NCI-H524 treated with DMSO at 0.1 percent for 48 hours (cell line): Measurements from ENCODE around the gene CCN6.

ENCODE experiments used
- DNase-seq: peaks from one replicate; lab custom pipeline; 2025; lab: John Stamatoyannopoulos, UW

CCN6 gene

DNA sequence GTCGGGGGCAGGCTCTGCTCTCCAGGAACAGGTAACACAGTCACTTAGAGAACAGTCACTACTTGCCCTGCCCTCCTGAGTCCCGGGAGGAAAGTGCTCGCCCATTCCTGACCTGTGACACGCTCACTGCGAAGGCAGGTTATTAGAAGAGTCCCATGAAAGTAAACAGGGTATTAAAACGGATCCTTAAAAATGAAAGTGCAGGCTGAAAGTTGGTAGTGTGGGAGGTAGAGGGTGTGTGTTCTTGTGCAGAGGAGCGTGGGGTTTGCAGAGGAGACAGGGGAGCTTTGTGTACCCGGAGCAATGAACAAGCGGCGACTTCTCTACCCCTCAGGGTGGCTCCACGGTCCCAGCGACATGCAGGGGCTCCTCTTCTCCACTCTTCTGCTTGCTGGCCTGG lies at the start of gene CCN6:
Gene CCN6 (plus strand): TSS at position 104 of the 400 bp plus-strand sequence. CDS start 254 bp downstream, at position 358.
- no peak for DNase-seq

DNA sequence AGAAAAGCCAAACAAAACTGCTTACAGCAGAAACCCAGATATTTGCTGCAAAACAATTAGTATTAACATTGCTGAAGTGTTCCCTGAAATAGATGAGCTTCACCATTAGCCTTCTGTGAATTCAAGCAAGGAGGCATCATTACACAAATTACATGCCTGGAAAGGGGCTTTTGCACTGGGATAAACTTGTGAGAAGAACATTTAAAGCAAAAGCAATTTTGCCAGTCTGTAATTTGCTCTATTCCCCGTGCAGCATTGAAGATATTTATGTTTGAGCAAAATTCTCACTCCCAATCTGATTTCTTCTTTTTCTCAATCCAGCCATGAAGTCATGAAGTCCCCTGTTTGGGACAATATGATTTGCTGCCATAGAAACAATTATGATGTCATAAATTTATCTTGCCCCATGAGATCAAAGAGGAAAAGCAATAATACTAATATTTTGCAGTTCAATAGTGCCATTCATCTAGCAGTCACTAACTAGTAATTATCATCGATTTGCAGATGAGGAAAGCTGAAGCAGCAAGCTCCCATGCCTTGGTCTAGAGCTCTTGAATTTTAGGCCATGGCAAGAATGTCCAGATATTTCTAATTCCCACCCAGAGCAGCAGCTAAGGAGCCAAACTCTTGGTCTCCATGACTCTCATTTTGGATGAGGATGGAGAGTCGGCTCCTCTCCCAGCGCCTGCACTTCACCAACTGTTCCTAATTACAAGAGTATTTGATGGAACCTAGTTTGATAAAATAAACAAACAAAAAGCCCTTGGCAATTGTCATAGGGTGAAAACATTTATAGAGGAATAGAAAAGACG lies 49.5 kb upstream of the CCN6 start:
- no peak for DNase-seq

GRCh38 chr6:112005013-112005371 lies 48.9 kb upstream of the CCN6 start:
- no peak for DNase-seq

DNA sequence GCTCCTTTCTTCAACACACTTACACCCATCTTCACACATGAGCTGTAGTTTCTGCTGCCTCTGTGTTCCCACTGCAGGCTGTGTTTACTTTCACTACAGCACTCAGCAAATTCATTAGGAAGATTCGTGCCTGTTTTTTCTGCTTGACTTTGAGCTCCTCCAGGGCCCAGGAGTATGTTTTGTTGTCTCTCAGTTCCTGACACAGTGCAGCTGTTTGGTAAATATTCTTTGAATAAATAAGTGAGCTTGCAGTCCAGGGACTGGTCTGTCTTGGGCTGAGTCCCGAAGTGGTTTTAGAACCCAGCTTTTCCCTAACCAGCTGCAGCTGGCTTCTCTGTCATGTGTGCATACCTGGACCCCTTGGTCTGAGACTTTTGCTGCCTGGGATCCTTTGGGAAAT lies 46.6 kb upstream of the CCN6 start:
- no peak for DNase-seq

DNA sequence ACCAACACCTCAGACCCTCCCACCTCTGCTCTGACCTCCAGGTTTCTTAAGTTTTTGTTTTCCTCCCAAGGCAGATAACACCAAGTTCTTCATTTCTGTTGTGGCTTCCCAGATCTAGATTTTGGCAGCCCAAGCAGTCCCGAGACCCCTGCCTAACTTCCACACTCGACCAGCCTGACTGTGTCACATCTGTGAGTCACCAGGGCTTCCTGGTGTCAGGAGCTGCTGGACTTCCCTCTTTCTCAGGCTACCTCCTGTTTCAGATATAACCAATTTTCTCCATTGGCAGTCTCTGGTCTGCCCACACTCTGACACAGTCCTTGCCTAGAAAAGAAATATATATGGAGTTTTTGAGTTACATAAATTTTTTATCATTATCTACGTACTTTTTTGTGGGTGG lies 46.1 kb upstream of the CCN6 start:
- no peak for DNase-seq

GRCh38 chr6:112008482-112008881 lies 45.4 kb upstream of the CCN6 start:
- DNase-seq, result no peak

DNA sequence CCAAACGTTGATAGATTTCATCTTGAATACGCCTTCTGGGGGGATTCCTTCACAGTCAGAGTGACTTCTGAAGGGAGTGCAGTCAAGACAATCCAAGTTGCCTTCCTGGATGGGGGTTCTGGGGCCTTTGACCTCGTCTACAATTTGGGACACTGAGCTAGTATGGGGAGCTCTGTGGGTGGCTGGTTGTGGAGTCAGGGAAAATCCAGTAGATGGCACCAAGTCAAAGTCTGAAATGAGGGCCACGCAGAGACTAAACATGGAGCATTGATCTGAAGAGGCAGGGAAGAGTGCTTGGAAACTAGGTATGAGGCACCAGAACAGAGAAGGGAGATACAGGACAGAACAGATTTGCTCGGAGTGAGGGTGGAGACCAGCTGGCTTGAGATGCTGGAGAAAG lies 43.6 kb upstream of the CCN6 start:
- DNase-seq, result no peak

DNA sequence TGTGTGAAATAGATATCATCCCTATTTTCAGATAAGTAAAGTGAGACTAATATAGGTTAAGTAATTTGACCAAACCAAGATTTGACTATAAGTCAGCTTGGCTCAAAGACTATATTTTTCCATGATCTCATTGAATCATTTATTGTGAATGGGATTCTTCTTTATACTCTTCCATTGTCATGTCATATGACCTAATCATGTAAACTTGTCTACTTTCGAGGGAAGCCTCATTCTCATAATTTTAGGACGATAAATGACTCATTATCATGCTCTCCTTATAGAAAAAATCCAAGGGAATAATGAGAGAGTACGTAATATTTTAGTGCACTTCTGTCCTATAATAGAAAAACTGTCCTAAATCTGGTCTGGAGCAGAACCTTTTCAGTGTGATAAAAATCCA lies 40.9 kb upstream of the CCN6 start:
- no peak for DNase-seq

- DNase-seq, result peak; percentile 51
Observed at GRCh38 chr6:112014483-112014882, 39.4 kb upstream of the CCN6 start.

DNA sequence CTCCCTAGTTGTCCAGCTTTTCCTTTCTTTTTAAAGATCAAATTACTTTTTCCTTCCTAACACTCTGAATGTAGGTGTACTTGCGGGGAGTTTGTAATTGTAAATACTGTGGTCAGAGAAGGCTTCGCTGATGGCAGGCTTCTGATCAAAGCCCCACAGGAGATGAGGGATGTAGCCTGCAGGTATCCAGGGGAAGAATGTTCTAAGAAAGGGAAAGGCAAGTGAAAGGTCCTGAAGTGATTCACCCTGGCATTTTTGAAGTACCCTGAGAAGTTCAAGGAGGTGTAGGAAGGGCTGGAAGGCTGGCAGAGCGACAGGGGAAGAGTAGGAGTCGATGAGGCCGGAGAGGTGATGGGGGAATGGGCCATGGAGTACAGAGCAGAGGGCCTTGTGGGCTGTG lies 38.2 kb upstream of the CCN6 start:
- no peak for DNase-seq

GRCh38 chr6:112016320-112016719 lies 37.6 kb upstream of the CCN6 start:
- no peak for DNase-seq

DNA sequence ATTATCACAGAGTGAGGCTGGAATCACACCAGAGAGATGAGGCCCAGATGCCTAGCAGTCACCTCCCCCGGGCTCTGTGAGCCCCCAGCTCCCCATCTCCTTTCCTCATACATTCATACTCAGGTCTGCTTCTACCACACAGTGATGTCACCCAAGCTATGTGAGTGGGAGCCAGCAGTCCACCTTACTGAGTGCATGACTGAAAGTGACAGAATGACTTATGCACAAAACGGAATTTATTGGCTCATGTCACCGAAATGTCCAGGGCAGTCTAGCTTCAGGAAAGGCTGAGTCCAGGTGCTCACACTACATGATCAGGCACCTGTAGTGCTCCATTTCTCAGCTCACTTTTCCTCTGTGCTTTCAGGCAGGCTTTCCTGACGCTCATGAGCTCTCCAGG lies 36.7 kb upstream of the CCN6 start:
- no peak for DNase-seq

GRCh38 chr6:112017760-112018537 lies 36.0 kb upstream of the CCN6 start:
- DNase-seq, result no peak

GRCh38 chr6:112018619-112019416 lies 35.1 kb upstream of the CCN6 start:
- DNase-seq, result no peak

- no peak for DNase-seq
Observed at GRCh38 chr6:112019589-112019988, 34.3 kb upstream of the CCN6 start.

DNA sequence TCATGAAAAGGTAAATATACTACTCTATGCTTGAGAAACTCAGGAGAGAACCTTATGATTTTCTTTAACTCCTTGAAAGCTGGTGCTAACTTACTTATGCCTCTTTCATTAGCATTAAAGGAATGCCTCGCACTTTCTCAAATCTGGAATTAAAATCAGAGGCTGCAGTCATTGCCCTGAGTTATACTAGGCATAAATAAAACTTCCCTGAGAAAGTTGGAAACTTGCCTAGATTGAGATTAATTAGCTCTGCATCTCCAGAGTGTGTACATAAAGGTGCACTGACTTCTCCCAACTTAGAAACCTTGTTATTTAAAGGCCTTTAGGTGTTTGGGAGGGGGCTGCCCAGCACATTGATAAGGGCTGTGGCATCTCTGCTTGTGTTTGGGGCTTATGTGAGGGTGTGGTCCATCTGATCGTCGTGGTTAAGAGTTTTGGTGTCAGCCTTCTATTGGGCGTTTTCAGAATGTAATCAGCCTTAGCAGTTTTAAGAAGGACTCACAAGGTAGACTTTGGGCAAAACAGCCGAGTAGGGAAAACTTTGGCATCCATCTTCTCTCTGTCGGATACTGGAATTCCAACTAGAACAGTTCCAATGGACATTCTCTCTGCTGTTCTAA lies 32.1 kb upstream of the CCN6 start:
- DNase-seq, result no peak

GRCh38 chr6:112022749-112023148 lies 31.2 kb upstream of the CCN6 start:
- no peak for DNase-seq

DNA sequence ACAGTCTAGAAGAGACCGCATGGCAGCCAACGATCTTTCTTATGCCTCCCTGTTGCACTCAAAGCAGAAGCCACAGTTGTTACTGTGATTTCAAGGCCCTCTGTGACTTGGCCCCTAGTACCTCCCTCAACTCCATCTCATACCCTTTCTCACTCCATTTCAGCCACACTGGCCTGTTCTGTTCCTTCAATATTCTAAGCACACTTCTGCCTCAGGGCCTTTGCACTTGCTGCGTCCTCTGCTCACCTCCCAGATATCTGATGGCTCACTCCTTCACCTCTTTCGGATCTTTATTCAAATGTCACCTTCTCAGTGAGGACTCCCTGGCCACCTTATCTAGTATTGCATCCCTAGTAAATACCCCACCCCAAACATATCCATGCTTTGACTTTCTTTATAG lies 29.4 kb upstream of the CCN6 start:
- DNase-seq, result no peak

- no peak for DNase-seq
Observed at GRCh38 chr6:112026933-112027332, 27.0 kb upstream of the CCN6 start.

GRCh38 chr6:112027942-112028674 lies 25.8 kb upstream of the CCN6 start:
- DNase-seq, result no peak

DNA sequence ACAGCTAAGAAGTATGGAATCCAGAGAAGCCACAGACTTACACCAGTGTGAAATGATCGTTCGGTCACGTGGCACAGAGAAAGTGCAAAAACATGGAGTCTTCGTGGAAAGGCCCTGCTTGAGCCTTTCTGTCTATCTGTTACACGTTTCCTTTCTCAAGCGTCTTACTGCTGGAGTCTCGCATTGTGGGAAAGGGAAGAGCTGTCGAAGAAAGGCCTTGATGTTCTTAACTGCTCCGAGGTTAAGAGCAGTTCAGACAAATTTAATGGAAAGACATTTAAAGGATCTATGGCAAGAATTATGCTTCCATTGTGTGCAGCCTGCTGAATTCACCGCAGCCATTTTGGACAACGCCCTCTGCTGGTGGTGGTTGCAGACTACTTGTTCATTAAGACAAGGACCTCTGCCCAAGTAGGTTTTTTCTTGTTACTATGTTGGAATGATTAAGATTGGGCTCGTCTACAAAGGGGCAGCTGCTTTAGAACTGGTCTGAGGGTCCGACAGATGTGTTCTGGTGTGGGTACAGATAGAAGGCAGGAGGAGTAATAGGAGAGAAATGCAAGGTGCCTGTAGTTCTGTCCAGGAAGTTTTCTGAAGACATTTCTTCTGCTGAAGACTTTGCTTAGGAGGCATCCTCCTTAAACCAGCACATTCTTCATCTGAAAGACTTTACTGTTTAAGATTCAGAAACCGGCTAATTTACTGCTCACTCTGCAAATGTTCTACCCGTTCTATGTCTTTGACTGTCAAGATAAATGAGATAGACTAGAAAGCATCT lies 24.7 kb upstream of the CCN6 start:
- DNase-seq, result no peak
